OCI-LY1 (cell line): ENCODE results near the gene TRIM63.

Experiments used
- H2AFZ ChIP-seq: fragments of 200-600 bp; sonication (generic), shearing (Covaris generic); 2 replicates; pipeline ENCODE4 v1.6.0; 2014; ENCODE audit warnings: antibody characterized with exemption, mild to moderate bottlenecking, low read length
- H3F3A ChIP-seq: fragments of 200-600 bp; sonication (generic), shearing (Covaris generic); 2 replicates; pipeline ENCODE4 v1.6.0; 2014; ENCODE audit warnings: mild to moderate bottlenecking, antibody characterized with exemption, low read length, moderate library complexity; ENCODE audit not compliant: insufficient read depth
- H3K27ac ChIP-seq: fragments of 200-600 bp; sonication (generic); 2 replicates; pipeline ENCODE4 v1.5.1; 2014; ENCODE audit warnings: low read length, mixed run types, mild to moderate bottlenecking, low read depth; ENCODE audit not compliant: poor library complexity, severe bottlenecking
- H3K27me3 ChIP-seq: fragments of 200-600 bp; sonication (generic); 2 replicates; pipeline ENCODE4 v1.6.0; 2014; ENCODE audit warnings: antibody characterized with exemption, mild to moderate bottlenecking, low read length, moderate library complexity; ENCODE audit not compliant: insufficient read depth
- H3K36me3 ChIP-seq: fragments of 200-600 bp; sonication (generic); 2 replicates; pipeline ENCODE4 v1.6.1; 2014; ENCODE audit warnings: mild to moderate bottlenecking, antibody characterized with exemption, low read length, moderate library complexity, mixed read lengths; ENCODE audit not compliant: insufficient read depth
- H3K4me1 ChIP-seq: fragments of 200-600 bp; sonication (generic); 2 replicates; pipeline ENCODE4 v1.5.1; 2014; ENCODE audit warnings: mild to moderate bottlenecking, low read length, moderate library complexity; ENCODE audit not compliant: insufficient read depth, severe bottlenecking
- H3K4me2 ChIP-seq: fragments of 200-600 bp; sonication (generic), shearing (Covaris generic); 2 replicates; pipeline ENCODE4 v1.6.1; 2014; ENCODE audit warnings: low read length
- H3K4me3 ChIP-seq: fragments of 200-600 bp; sonication (generic); 2 replicates; pipeline ENCODE4 v1.5.1; 2014; ENCODE audit warnings: low read length, low read depth, mild to moderate bottlenecking, mixed read lengths; ENCODE audit not compliant: poor library complexity, severe bottlenecking
- H3K79me2 ChIP-seq: fragments of 200-600 bp; shearing (Covaris generic); 2 replicates; pipeline ENCODE4 v1.6.1; 2016; ENCODE audit warnings: mixed run types, low read length, mixed read lengths; ENCODE audit not compliant: insufficient read depth
- H3K9ac ChIP-seq: fragments of 200-600 bp; sonication (generic), shearing (Covaris generic); 2 replicates; pipeline ENCODE4 v1.6.1; 2014; ENCODE audit warnings: mild to moderate bottlenecking, low read length, mixed read lengths
- H3K9me2 ChIP-seq: fragments of 200-600 bp; sonication (generic), shearing (Covaris generic); 2 replicates; pipeline ENCODE4 v1.6.1; 2014; ENCODE audit warnings: low read depth, mild to moderate bottlenecking, low read length, mixed read lengths
- H3K9me3 ChIP-seq: fragments of 200-600 bp; shearing (Covaris generic); 2 replicates; pipeline ENCODE4 v1.6.1; 2014; ENCODE audit warnings: low read length, mixed read lengths
- H4K20me1 ChIP-seq: fragments of 200-600 bp; sonication (generic), shearing (Covaris generic); 2 replicates; pipeline ENCODE4 v1.6.0; 2016; ENCODE audit warnings: mild to moderate bottlenecking, low read length; ENCODE audit not compliant: insufficient read depth
- CTCF ChIP-seq: fragments of 200-600 bp; sonication (generic), shearing (Covaris generic); IDR thresholded peaks from 2 replicates; pipeline ENCODE4 v1.5.1; 2017; ENCODE audit warnings: mild to moderate bottlenecking, antibody characterized with exemption, low read length, moderate library complexity, mixed read lengths
- EZH2 ChIP-seq: fragments of 200-600 bp; sonication (generic), shearing (Covaris generic); IDR thresholded peaks from 2 replicates; pipeline ENCODE4 v1.8.0; 2017; ENCODE audit warnings: borderline replicate concordance, mixed run types, mild to moderate bottlenecking, antibody characterized with exemption, low read length, moderate library complexity, mixed read lengths

Gene TRIM63

GRCh38 chr1:26047278-26047874 lies 20.1 kb downstream of the TRIM63 start:
- Histone ChIP-seq H3F3A (no peaks in the 10 kb centered on the region), H3K9me2 (no peaks in the 10 kb centered on the region), H3K4me3 (no peak overlapping the region), H3K27me3 (0 out of 2 replicates have a peak, but pooled peaks cover 14% of the 10 kb centered on the region), H2AFZ (no peak overlapping the region), H3K9ac (no peak overlapping the region), H3K36me3 (no peaks in the 10 kb centered on the region), H3K9me3 (no peaks in the 10 kb centered on the region), H3K27ac (no peak overlapping the region), H3K79me2 (no peaks in the 10 kb centered on the region), H4K20me1 (no peaks in the 10 kb centered on the region), H3K4me1 (no peaks in the 10 kb centered on the region), H3K4me2 (no peak overlapping the region)
- no peak for TF ChIP-seq CTCF
- no peak for TF ChIP-seq EZH2

DNA sequence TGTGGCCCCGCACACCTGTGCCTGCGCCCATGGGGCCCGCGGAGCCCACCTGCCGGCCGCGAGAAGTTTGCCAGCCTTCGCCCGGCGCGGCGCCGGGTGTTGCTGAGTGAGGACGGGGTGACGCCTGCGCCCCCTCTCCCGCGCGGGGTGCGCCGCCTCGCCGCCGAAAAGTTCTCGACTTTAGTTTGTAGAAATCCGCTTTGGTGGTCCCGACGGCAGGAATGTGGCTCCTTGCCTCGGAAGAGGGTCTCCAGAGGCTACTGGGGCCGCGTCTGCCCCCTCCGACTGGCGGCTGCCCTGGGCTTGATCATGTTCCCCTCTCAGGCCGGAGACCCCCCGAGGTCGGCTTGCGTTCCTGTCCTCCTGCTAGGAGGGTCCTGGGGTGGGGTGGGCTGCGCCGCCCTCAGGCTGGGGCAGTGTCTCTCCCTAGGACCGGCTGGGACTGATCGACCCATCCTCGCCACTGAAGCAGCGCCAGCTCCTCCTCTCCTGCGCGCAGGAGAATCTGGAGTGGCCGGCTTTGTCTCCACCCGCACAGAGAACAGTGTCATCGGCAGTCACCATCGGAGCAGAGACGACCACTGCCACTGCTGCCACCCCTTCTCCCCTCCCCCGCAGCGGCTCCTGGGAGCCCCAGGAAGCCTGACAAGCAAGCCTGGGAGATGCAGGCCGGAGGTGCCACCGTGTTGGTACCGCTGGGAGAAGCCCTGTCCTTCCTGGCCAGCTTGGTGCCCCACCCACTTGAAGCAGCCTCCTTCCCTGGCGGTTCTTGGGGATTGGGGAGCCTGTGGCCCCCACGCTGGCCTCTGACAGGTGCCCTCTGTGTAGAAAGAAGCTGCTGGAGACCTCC lies 21.0 kb downstream of the TRIM63 start:
- H3K4me3 ChIP-seq, result no peak overlapping the region
- no peaks in the 10 kb centered on the region for H3K9me3 ChIP-seq
- H3K4me2 ChIP-seq, result no peak overlapping the region
- H3K9ac ChIP-seq, result no peak overlapping the region
- H4K20me1 ChIP-seq, result no peaks in the 10 kb centered on the region
- H3K79me2 ChIP-seq, result no peaks in the 10 kb centered on the region
- no peak overlapping the region for H3K27ac ChIP-seq
- H3K27me3 ChIP-seq, result 0 out of 2 replicates have a peak, but pooled peaks cover 14% of the 10 kb centered on the region
- no peak for TF ChIP-seq CTCF
- no peak for TF ChIP-seq EZH2
- H3K9me2 ChIP-seq, result no peaks in the 10 kb centered on the region
- H3K36me3 ChIP-seq, result no peaks in the 10 kb centered on the region
- H3F3A ChIP-seq, result no peaks in the 10 kb centered on the region
- H3K4me1 ChIP-seq, result no peaks in the 10 kb centered on the region
- H2AFZ ChIP-seq, result no peak overlapping the region

DNA sequence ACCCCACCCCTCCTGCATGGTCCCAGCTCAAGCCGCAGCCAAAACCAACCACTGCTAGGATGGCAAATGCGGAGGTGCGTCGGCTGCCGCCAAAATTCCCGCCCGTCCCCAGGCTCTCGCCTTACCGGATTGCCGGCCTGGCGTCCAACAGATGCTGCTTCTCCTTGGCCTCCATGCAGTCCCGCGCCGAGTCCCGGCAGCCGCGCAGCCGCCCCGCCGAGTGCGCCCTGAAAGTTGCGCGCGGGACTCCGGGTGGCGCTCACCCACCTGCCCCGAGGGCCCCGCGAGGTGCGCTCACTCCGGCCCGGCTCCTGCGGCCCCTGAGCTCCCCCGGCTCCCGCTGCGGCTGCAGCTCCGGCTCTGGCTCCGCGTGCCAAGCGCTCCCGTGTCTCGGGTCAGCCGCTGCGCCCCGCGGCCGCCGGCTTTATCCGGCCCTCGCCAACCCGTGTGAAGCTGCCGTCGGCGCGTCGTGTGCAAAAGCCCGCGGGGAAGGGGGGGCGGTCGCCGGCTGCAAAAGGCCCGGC lies 21.6 kb downstream of the TRIM63 start, which contains the start of gene SLC30A2:
Gene SLC30A2, minus strand, starts transcription at position 397 of the 524 bp plus-strand sequence. Its CDS starts 222 bp downstream, at position 175.
- Histone ChIP-seq H3K9me3 (no peaks in the 10 kb centered on the region), H3K4me2 (no peak within 1 kb of the TSS), H3K4me3 (no peak within 1 kb of the TSS), H2AFZ (no peak within 1 kb of the TSS), H3K27ac (no peak within 1 kb of the TSS), H3K79me2 (no peaks in the 10 kb centered on the region), H4K20me1 (no peaks in the 10 kb centered on the region), H3K9me2 (no peaks in the 10 kb centered on the region), H3F3A (no peaks in the 10 kb centered on the region), H3K4me1 (no peaks in the 10 kb centered on the region), H3K27me3 (0 out of 2 replicates have a peak, but pooled peaks cover 14% of the 10 kb centered on the region), H3K9ac (no peak within 1 kb of the TSS), H3K36me3 (no peaks in the 10 kb centered on the region)
- TF ChIP-seq CTCF (no peak), EZH2 (no peak)
